GM23338 (cell line): ENCODE measurements around the gene POLR3F. TPM values are rescaled to one million over a fixed set of nuclear protein-coding genes. Genes with fewer than 3 reads are reported as not detected.

Experiments used
- ATAC-seq: fragments of 200-7000 bp; cut with Tn5 transposase; 3 replicates; pipeline ENCODE4 v1.9.1; 2020
- DNase-seq: peaks from one replicate; pipeline ENCODE4 v3.0.0-alpha.2; 2015; ENCODE audit warnings: low spot score
- H2AFZ ChIP-seq: fragments of 200-600 bp; sonication (generic); 2 replicates; pipeline ENCODE4 v1.8.0; 2016; ENCODE audit warnings: antibody characterized with exemption, mild to moderate bottlenecking, moderate library complexity
- H3F3A ChIP-seq: fragments of 200-600 bp; sonication (generic); replicated peaks from 2 replicates; pipeline ENCODE4 v1.8.0; 2017; ENCODE audit warnings: antibody characterized with exemption, mixed run types, low read depth
- H3K27ac ChIP-seq: fragments of 200-600 bp; sonication (generic); 2 replicates; pipeline ENCODE4 v1.6.1; 2016; ENCODE audit warnings: low read depth
- H3K27me3 ChIP-seq: fragments of 200-600 bp; sonication (generic); 2 replicates; pipeline ENCODE4 v1.8.0; 2016; ENCODE audit warnings: mild to moderate bottlenecking, mixed run types, moderate library complexity; ENCODE audit not compliant: insufficient read depth
- H3K36me3 ChIP-seq: fragments of 200-600 bp; sonication (generic); 2 replicates; pipeline ENCODE4 v1.8.0; 2016; ENCODE audit warnings: mild to moderate bottlenecking; ENCODE audit not compliant: insufficient read depth
- H3K4me1 ChIP-seq: fragments of 200-600 bp; sonication (generic); 2 replicates; pipeline ENCODE4 v1.8.0; 2016; ENCODE audit warnings: mild to moderate bottlenecking, moderate library complexity; ENCODE audit not compliant: insufficient read depth
- H3K4me2 ChIP-seq: fragments of 200-600 bp; sonication (generic); 2 replicates; pipeline ENCODE4 v1.7.1; 2017; ENCODE audit warnings: mixed run types
- H3K4me3 ChIP-seq: fragments of 200-600 bp; sonication (generic); 2 replicates; pipeline ENCODE4 v1.6.1; 2016; ENCODE audit warnings: mixed run types
- H3K79me2 ChIP-seq: fragments of 200-600 bp; sonication (generic); replicated peaks from 2 replicates; pipeline ENCODE4 v1.8.0; 2017; ENCODE audit warnings: mild to moderate bottlenecking; ENCODE audit not compliant: insufficient read depth
- H3K9me2 ChIP-seq: fragments of 200-600 bp; sonication (generic); 2 replicates; pipeline ENCODE4 v1.8.0; 2017; ENCODE audit not compliant: insufficient read depth
- H4K20me1 ChIP-seq: fragments of 200-600 bp; sonication (generic); replicated peaks from 2 replicates; pipeline ENCODE4 v1.8.0; 2017; ENCODE audit warnings: mild to moderate bottlenecking; ENCODE audit not compliant: insufficient read depth
- H3K27ac Mint-ChIP-seq: 2 replicates; pipeline ENCODE4 v1.8.0; 2020; ENCODE audit warnings: inconsistent platforms, mild to moderate bottlenecking, moderate library complexity, mixed read lengths
- H3K27me3 Mint-ChIP-seq: 3 replicates; pipeline ENCODE4 v1.8.0; 2022; ENCODE audit warnings: low read depth, mild to moderate bottlenecking, moderate library complexity, mixed read lengths, inconsistent platforms; ENCODE audit not compliant: insufficient read depth, poor library complexity
- H3K36me3 Mint-ChIP-seq: 3 replicates; pipeline ENCODE4 v1.8.0; 2021; ENCODE audit warnings: low read depth, mild to moderate bottlenecking, inconsistent platforms, moderate library complexity, mixed read lengths
- H3K4me1 Mint-ChIP-seq: 3 replicates; pipeline ENCODE4 v1.8.0; 2020; ENCODE audit warnings: mild to moderate bottlenecking, inconsistent platforms, mixed read lengths
- H3K4me3 Mint-ChIP-seq: 3 replicates; pipeline ENCODE4 v1.8.0; 2021; ENCODE audit warnings: moderate library complexity, mild to moderate bottlenecking, inconsistent platforms, mixed read lengths
- H3K9me3 Mint-ChIP-seq: 3 replicates; pipeline ENCODE4 v1.8.0; 2020; ENCODE audit warnings: moderate library complexity, mild to moderate bottlenecking, inconsistent platforms, mixed read lengths
- CREB1 ChIP-seq: fragments of 250-450 bp; sonication (Bioruptor Pico); IDR thresholded peaks from 2 replicates; pipeline ENCODE4 v1.5.0; 2020; ENCODE audit warnings: low read depth, mild to moderate bottlenecking, moderate library complexity
- CTCF ChIP-seq, 2 experiments: fragments of 200-600 bp in 1 of 2; sonication (generic) in 1 of 2; conservative IDR thresholded peaks; 2 replicates each; pipeline versions ENCODE4 v1.5.1 to v1.6.1; 2016 to 2017; ENCODE audit warnings: antibody characterized with exemption in 2 of 2, low read depth in 2 of 2, mild to moderate bottlenecking in 2 of 2, moderate library complexity in 1 of 2
- ETS1 ChIP-seq: IDR thresholded peaks from 2 replicates; pipeline ENCODE4 v1.6.1; 2016; ENCODE audit warnings: antibody characterized with exemption
- EZH2 ChIP-seq: fragments of 200-600 bp; sonication (generic); IDR thresholded peaks from one replicate; pipeline ENCODE4 v1.8.0; 2017; ENCODE audit warnings: antibody characterized with exemption, mild to moderate bottlenecking, low read depth; ENCODE audit not compliant: unreplicated experiment
- EZH2phosphoT487 ChIP-seq: fragments of 200-600 bp; sonication (generic); IDR thresholded peaks from one replicate; pipeline ENCODE4 v1.8.1; 2018; ENCODE audit warnings: antibody characterized with exemption; ENCODE audit not compliant: unreplicated experiment
- JUNB ChIP-seq: IDR thresholded peaks from one replicate; pipeline ENCODE4 v1.6.1; 2016; ENCODE audit warnings: antibody characterized with exemption; ENCODE audit not compliant: unreplicated experiment
- NANOG ChIP-seq: IDR thresholded peaks from 2 replicates; pipeline ENCODE4 v1.6.1; 2016; ENCODE audit warnings: antibody characterized with exemption, borderline replicate concordance
- POLR2AphosphoS5 ChIP-seq: IDR thresholded peaks from 2 replicates; pipeline ENCODE4 v1.6.1; 2016; ENCODE audit warnings: antibody characterized with exemption, low read depth
- REST ChIP-seq: IDR thresholded peaks from one replicate; pipeline ENCODE4 v1.6.1; 2018; ENCODE audit warnings: antibody characterized with exemption; ENCODE audit not compliant: unreplicated experiment
- STAT1 ChIP-seq: IDR thresholded peaks from one replicate; pipeline ENCODE4 v1.6.1; 2016; ENCODE audit warnings: antibody characterized with exemption; ENCODE audit not compliant: unreplicated experiment
- ZNF114 ChIP-seq: fragments of 250-450 bp; sonication (Bioruptor Pico); IDR thresholded peaks from 2 replicates; pipeline ENCODE4 v1.5.0; 2020; ENCODE audit warnings: mild to moderate bottlenecking, moderate library complexity
- ZNF331 ChIP-seq: fragments of 250-450 bp; sonication (Bioruptor Pico); IDR thresholded peaks from 2 replicates; pipeline ENCODE4 v1.5.0; 2020; ENCODE audit warnings: low read depth, mild to moderate bottlenecking, moderate library complexity
- ZNF462 ChIP-seq: fragments of 250-450 bp; sonication (Bioruptor Pico); IDR thresholded peaks from 2 replicates; pipeline ENCODE4 v1.5.0; 2020; ENCODE audit warnings: mild to moderate bottlenecking, moderate library complexity
- polyA plus RNA-seq: library from polyadenylated mRNA; unstranded; fragments of >200 nt; fragmentation: Nextera tagmentation; extraction: Ambion mirVana; gene quantifications from 2 replicates; pipeline ENCODE4 v1.2.1, GENCODE V29; 2016
- total RNA-seq: library from RNA; depleted of rRNA; stranded (reverse); fragments of >200 nt; shearing (Covaris generic); gene quantifications from 2 replicates; pipeline ENCODE4 v1.2.3, GENCODE V29; 2014

The POLR3F gene
- total and polyA plus RNA-seq, 2 experiments from 2014 or later, result 11.0 to 30.6 TPM

- Mint-ChIP-seq H3K36me3 (peaks cover 85% of the 10 kb centered on the region), H3K27me3 (peaks cover 2% of the 10 kb centered on the region), H3K4me1 (no peaks in the 10 kb centered on the region), H3K9me3 (no peaks in the 10 kb centered on the region), H3K27ac (no peak overlapping the region), H3K4me3 (no peak overlapping the region)
- Histone ChIP-seq H3K36me3 (peaks cover 50% of the 10 kb centered on the region), H3K9me2 (no peaks in the 10 kb centered on the region), H3K27ac (no peak overlapping the region), H4K20me1 (peaks cover 9% of the 10 kb centered on the region; the same call in 1 of the 2 replicates), H3K79me2 (no peaks in the 10 kb centered on the region), H3K4me2 (no peak overlapping the region), H3F3A (0 out of 2 replicates have a peak, but pooled peaks cover 3% of the 10 kb centered on the region), H3K4me1 (no peaks in the 10 kb centered on the region), H3K27me3 (no peaks in the 10 kb centered on the region), H3K4me3 (no peak overlapping the region), H2AFZ (no peak overlapping the region)
- TF ChIP-seq NANOG, result no peak
- TF ChIP-seq CTCF (conservative IDR thresholded peaks at IDR 0.05; ENCODE audit: low read depth in 2 of 2), result no peak
- TF ChIP-seq EZH2, result no peak
- TF ChIP-seq CREB1 (CRISPR knock-in tag), result no peak
- no peak for TF ChIP-seq EZH2phosphoT487
- no peak for TF ChIP-seq ZNF462
- TF ChIP-seq REST, result no peak
- no peak for TF ChIP-seq POLR2AphosphoS5
- no peak for TF ChIP-seq ZNF114 (CRISPR knock-in tag)
- TF ChIP-seq STAT1, result no peak
- TF ChIP-seq JUNB, result no peak
- no peak for TF ChIP-seq ZNF331
- TF ChIP-seq ETS1, result no peak
- DNase-seq (no peak), ATAC-seq (no peak)
Observed at GRCh38 chr20:18527836-18528235, 60.6 kb downstream of the POLR3F start.
